KMS-11 (cell line): ENCODE results near the gene CD8B.
"Not testable (repeated sequence)": the region's sequence is repeated elsewhere in the genome, so short reads cannot be mapped to it uniquely, and the experiment has no call there.

Source experiments
- H2AFZ ChIP-seq: fragments of 200-600 bp; sonication (generic); 2 replicates; pipeline ENCODE4 v1.6.1; 2016; ENCODE audit warnings: antibody characterized with exemption, mixed run types, low read depth
- H3K27ac ChIP-seq: fragments of 200-600 bp; sonication (generic); 2 replicates; pipeline ENCODE4 v1.6.1; 2016; ENCODE audit warnings: mild to moderate bottlenecking, mixed run types
- H3K27me3 ChIP-seq: fragments of 200-600 bp; sonication (generic); 2 replicates; pipeline ENCODE4 v1.6.1; 2017; ENCODE audit warnings: mild to moderate bottlenecking, low read depth, mixed run types, moderate library complexity; ENCODE audit not compliant: insufficient read depth
- H3K36me3 ChIP-seq: fragments of 200-600 bp; sonication (generic); 2 replicates; pipeline ENCODE4 v1.6.1; 2017; ENCODE audit warnings: mild to moderate bottlenecking, mixed run types; ENCODE audit not compliant: insufficient read depth
- H3K4me1 ChIP-seq: fragments of 200-600 bp; sonication (generic); 2 replicates; pipeline ENCODE4 v1.6.1; 2016; ENCODE audit warnings: mild to moderate bottlenecking, low read depth, mixed run types; ENCODE audit not compliant: poor library complexity, severe bottlenecking
- H3K4me2 ChIP-seq: fragments of 200-600 bp; sonication (generic); 2 replicates; pipeline ENCODE4 v1.7.0; 2016; ENCODE audit warnings: mild to moderate bottlenecking, mixed run types
- H3K4me3 ChIP-seq: fragments of 200-600 bp; sonication (generic); IDR thresholded peaks from 2 replicates; pipeline ENCODE4 v1.6.1; 2017; ENCODE audit warnings: low read depth, low read length, mixed read lengths; ENCODE audit not compliant: insufficient read depth
- H3K79me2 ChIP-seq: fragments of 200-600 bp; sonication (generic); 2 replicates; pipeline ENCODE4 v1.6.1; 2016; ENCODE audit warnings: low read depth, mixed run types; ENCODE audit not compliant: insufficient read depth
- H3K9ac ChIP-seq: fragments of 200-600 bp; sonication (generic); 2 replicates; pipeline ENCODE4 v1.6.1; 2016; ENCODE audit warnings: mild to moderate bottlenecking, mixed run types
- H4K20me1 ChIP-seq: fragments of 200-600 bp; sonication (generic); 2 replicates; pipeline ENCODE4 v1.6.1; 2016; ENCODE audit warnings: mild to moderate bottlenecking, mixed run types; ENCODE audit not compliant: insufficient read depth

CD8B gene

GRCh38 chr2:86861628-86862379 is at the start of gene CD8B:
Gene CD8B (minus strand): TSS chr2:86861886. CDS start chr2:86861865, 21 bp downstream.
- H2AFZ ChIP-seq, H3K4me3 ChIP-seq, H3K4me2 ChIP-seq: not testable (repeated sequence)

GRCh38 chr2:86905868-86906267 is 44.2 kb upstream of the CD8B start:
- H3K4me3 ChIP-seq, H3K27me3 ChIP-seq, H4K20me1 ChIP-seq, H3K4me1 ChIP-seq, H2AFZ ChIP-seq, H3K27ac ChIP-seq, H3K9ac ChIP-seq, H3K36me3 ChIP-seq, H3K79me2 ChIP-seq, H3K4me2 ChIP-seq: not testable (repeated sequence)

More at GRCh38 chr2:86861628-86862379, at the start of gene CD8B:
- H3K79me2 ChIP-seq, H4K20me1 ChIP-seq, H3K36me3 ChIP-seq, H3K27ac ChIP-seq, H3K4me1 ChIP-seq, H3K27me3 ChIP-seq, H3K9ac ChIP-seq: not testable (repeated sequence)

GRCh38 chr2:86900687-86901086 is 39.0 kb upstream of the CD8B start:
- not testable (repeated sequence) for H3K27ac ChIP-seq, H3K4me2 ChIP-seq, H4K20me1 ChIP-seq, H3K4me3 ChIP-seq, H2AFZ ChIP-seq, H3K4me1 ChIP-seq, H3K79me2 ChIP-seq, H3K36me3 ChIP-seq, H3K27me3 ChIP-seq, H3K9ac ChIP-seq

GRCh38 chr2:86886026-86886425 is 24.3 kb upstream of the CD8B start:
- not testable (repeated sequence) for H3K4me3 ChIP-seq, H3K27ac ChIP-seq, H3K79me2 ChIP-seq

GRCh38 chr2:86882865-86883264 is 21.2 kb upstream of the CD8B start:
- not testable (repeated sequence) for H3K9ac ChIP-seq, H3K4me2 ChIP-seq, H3K27me3 ChIP-seq, H3K79me2 ChIP-seq, H3K4me3 ChIP-seq, H2AFZ ChIP-seq, H3K27ac ChIP-seq, H3K36me3 ChIP-seq, H4K20me1 ChIP-seq, H3K4me1 ChIP-seq

More at GRCh38 chr2:86886026-86886425, 24.3 kb upstream of the CD8B start:
- not testable (repeated sequence) for H3K9ac ChIP-seq, H3K4me2 ChIP-seq, H4K20me1 ChIP-seq, H3K27me3 ChIP-seq, H3K4me1 ChIP-seq, H2AFZ ChIP-seq, H3K36me3 ChIP-seq

- not testable (repeated sequence) for H2AFZ ChIP-seq, H3K27me3 ChIP-seq, H3K79me2 ChIP-seq, H4K20me1 ChIP-seq, H3K36me3 ChIP-seq, H3K27ac ChIP-seq, H3K4me1 ChIP-seq, H3K4me3 ChIP-seq, H3K9ac ChIP-seq, H3K4me2 ChIP-seq
Observed at GRCh38 chr2:86882118-86882665, 20.5 kb upstream of the CD8B start.

- not testable (repeated sequence) for H3K4me3 ChIP-seq, H3K4me1 ChIP-seq, H3K79me2 ChIP-seq, H4K20me1 ChIP-seq, H2AFZ ChIP-seq, H3K9ac ChIP-seq, H3K27ac ChIP-seq, H3K4me2 ChIP-seq, H3K36me3 ChIP-seq, H3K27me3 ChIP-seq
Observed at GRCh38 chr2:86878986-86879385, 17.3 kb upstream of the CD8B start.

- not testable (repeated sequence) for H3K79me2 ChIP-seq, H3K4me3 ChIP-seq, H3K4me1 ChIP-seq, H3K27ac ChIP-seq, H3K27me3 ChIP-seq, H3K36me3 ChIP-seq, H4K20me1 ChIP-seq, H3K4me2 ChIP-seq, H2AFZ ChIP-seq, H3K9ac ChIP-seq
Observed at GRCh38 chr2:86870941-86871340, 9.3 kb upstream of the CD8B start.

GRCh38 chr2:86868895-86869468 is 7.3 kb upstream of the CD8B start:
- not testable (repeated sequence) for H3K36me3 ChIP-seq, H3K4me3 ChIP-seq, H2AFZ ChIP-seq, H3K4me1 ChIP-seq, H3K9ac ChIP-seq, H3K27me3 ChIP-seq, H3K4me2 ChIP-seq, H3K79me2 ChIP-seq, H3K27ac ChIP-seq, H4K20me1 ChIP-seq

GRCh38 chr2:86862380-86862703 is 656 bp upstream of the CD8B start:
- not testable (repeated sequence) for H3K4me2 ChIP-seq, H3K4me3 ChIP-seq, H4K20me1 ChIP-seq, H2AFZ ChIP-seq, H3K27ac ChIP-seq, H3K79me2 ChIP-seq, H3K4me1 ChIP-seq, H3K9ac ChIP-seq, H3K36me3 ChIP-seq, H3K27me3 ChIP-seq
